Upper lobe of left lung (tissue), 4 donors: ENCODE data around the gene RAB20.

Experiments
- EP300 ChIP-seq, 4 donors: sonication (generic); formaldehyde crosslinking; IDR thresholded peaks; one replicate each; pipeline ENCODE4 v1.5.1; 2017; ENCODE audit warnings: antibody characterized with exemption in 4 of 4, control low read depth in 2 of 4
- POLR2A ChIP-seq, 4 donors: fragments of 450-650 bp; IDR thresholded peaks; one replicate each; pipeline ENCODE4 v1.5.1; 2016 to 2017; ENCODE audit warnings: antibody characterized with exemption in 4 of 4, mild to moderate bottlenecking in 2 of 4
- POLR2AphosphoS5 ChIP-seq, 2 donors: sonication (generic); formaldehyde crosslinking; IDR thresholded peaks; one replicate each; pipeline ENCODE4 v1.5.1; 2017; ENCODE audit warnings: antibody characterized with exemption in 2 of 2
- TF ChIP-seq, protein P1 (sequence below), 6 experiments: fragments of 450-650 bp in 4 of 6; fragments of 200-600 bp in 2 of 6; sonication (generic) in 2 of 6; IDR thresholded peaks; one replicate each; pipeline ENCODE4 v1.5.1; 2016 to 2019; ENCODE audit warnings: antibody characterized with exemption in 6 of 6

DNA sequence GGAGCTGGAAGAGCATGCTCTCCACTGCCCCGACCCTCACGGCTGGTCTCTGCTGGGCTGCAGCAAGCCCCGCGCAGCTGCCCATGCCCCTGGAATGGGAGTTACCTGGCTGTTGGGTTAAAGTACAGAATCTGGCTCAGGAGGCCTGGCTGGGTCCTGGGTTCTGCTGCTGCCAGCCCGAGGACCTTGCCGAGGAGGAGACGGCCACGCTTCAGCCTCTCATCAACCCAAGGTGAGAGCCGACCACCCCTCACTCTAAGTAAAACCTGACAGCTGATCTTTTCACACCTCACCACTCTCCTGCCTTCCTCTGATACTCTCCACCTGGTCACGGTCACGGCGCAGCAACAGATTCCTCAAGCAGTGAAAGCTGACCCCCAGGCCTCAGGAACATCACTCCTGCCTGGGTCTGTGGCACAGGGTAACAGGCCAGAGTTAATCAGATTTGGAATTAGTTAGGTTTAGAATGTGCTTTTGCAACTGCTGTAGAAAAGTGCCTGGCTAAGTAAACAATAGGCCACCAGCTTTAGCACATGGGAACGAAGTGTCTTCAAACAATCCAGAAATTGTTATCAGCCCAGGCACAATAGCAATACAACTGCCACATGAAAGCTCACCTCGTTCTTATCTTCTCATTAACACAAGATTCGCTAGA, 20.5 kb downstream of the RAB20 start:
- TF ChIP-seq, protein P1, sequence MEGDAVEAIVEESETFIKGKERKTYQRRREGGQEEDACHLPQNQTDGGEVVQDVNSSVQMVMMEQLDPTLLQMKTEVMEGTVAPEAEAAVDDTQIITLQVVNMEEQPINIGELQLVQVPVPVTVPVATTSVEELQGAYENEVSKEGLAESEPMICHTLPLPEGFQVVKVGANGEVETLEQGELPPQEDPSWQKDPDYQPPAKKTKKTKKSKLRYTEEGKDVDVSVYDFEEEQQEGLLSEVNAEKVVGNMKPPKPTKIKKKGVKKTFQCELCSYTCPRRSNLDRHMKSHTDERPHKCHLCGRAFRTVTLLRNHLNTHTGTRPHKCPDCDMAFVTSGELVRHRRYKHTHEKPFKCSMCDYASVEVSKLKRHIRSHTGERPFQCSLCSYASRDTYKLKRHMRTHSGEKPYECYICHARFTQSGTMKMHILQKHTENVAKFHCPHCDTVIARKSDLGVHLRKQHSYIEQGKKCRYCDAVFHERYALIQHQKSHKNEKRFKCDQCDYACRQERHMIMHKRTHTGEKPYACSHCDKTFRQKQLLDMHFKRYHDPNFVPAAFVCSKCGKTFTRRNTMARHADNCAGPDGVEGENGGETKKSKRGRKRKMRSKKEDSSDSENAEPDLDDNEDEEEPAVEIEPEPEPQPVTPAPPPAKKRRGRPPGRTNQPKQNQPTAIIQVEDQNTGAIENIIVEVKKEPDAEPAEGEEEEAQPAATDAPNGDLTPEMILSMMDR (IDR thresholded peaks at IDR 0.05), result no peak
- TF ChIP-seq POLR2AphosphoS5 (IDR thresholded peaks at IDR 0.05) (no peak), POLR2A (IDR thresholded peaks at IDR 0.05) (no peak), EP300 (IDR thresholded peaks at IDR 0.05) (no peak)
